H1 (cell line): ENCODE results near the gene OR9A2.

Source experiments
- EP300 ChIP-seq, 2 experiments: IDR thresholded peaks; 1 replicate in 1 of 2; 2 replicates in 1 of 2; pipeline ENCODE4 v1.6.1; 2011 to 2012; ENCODE audit warnings: low read depth in 2 of 2, low read length in 2 of 2, mild to moderate bottlenecking in 2 of 2, borderline replicate concordance in 1 of 2, inconsistent platforms in 1 of 2, moderate library complexity in 1 of 2
- GABPA ChIP-seq: IDR thresholded peaks from 2 replicates; pipeline ENCODE4 v1.6.1; 2011; ENCODE audit warnings: mild to moderate bottlenecking, low read length, moderate library complexity, borderline replicate concordance; ENCODE audit not compliant: insufficient read depth
- JUN ChIP-seq: IDR thresholded peaks from 2 replicates; pipeline ENCODE4 v1.6.1; 2011; ENCODE audit warnings: low read depth, mild to moderate bottlenecking, improper control_type of control experiment, low read length
- POLR2A ChIP-seq, 2 experiments: IDR thresholded peaks; 1 replicate in 1 of 2; 2 replicates in 1 of 2; pipeline ENCODE4 v1.6.1; 2011; ENCODE audit warnings: low read depth in 2 of 2, low read length in 2 of 2, mild to moderate bottlenecking in 2 of 2; ENCODE audit errors: control extremely low read depth in 1 of 2
- POLR2AphosphoS5 ChIP-seq: IDR thresholded peaks from 2 replicates; pipeline ENCODE4 v1.6.1; 2011; ENCODE audit warnings: low read depth, low read length
- SP1 ChIP-seq: IDR thresholded peaks from 2 replicates; pipeline ENCODE4 v1.6.1; 2011; ENCODE audit warnings: low read depth, low read length
- TCF12 ChIP-seq: IDR thresholded peaks from 2 replicates; pipeline ENCODE4 v1.6.1; 2011; ENCODE audit warnings: low read depth, mild to moderate bottlenecking, low read length
- ZNF274 ChIP-seq: IDR thresholded peaks from 2 replicates; pipeline ENCODE4 v1.7.0; 2012; ENCODE audit warnings: low read length, borderline replicate concordance; ENCODE audit errors: extremely low read depth
- TF ChIP-seq, protein P1 (sequence below): IDR thresholded peaks from 2 replicates; pipeline ENCODE4 v1.6.1; 2012; ENCODE audit warnings: inconsistent platforms
- TF ChIP-seq, protein P2 (sequence below): IDR thresholded peaks from 2 replicates; pipeline ENCODE4 v1.6.1; 2012; ENCODE audit warnings: low read length, inconsistent platforms
- TF ChIP-seq, protein P3 (sequence below), 3 experiments: IDR thresholded peaks; 1 replicate in 2 of 3; 2 replicates in 1 of 3; pipeline versions ENCODE4 v1.5.1 to v1.6.1; 2011; ENCODE audit warnings: low read length in 3 of 3, mild to moderate bottlenecking in 3 of 3, inconsistent platforms in 2 of 3, low read depth in 1 of 3, moderate library complexity in 1 of 3; ENCODE audit not compliant: insufficient read depth in 1 of 3; ENCODE audit errors: control extremely low read depth in 1 of 3

- TF ChIP-seq, protein P1, sequence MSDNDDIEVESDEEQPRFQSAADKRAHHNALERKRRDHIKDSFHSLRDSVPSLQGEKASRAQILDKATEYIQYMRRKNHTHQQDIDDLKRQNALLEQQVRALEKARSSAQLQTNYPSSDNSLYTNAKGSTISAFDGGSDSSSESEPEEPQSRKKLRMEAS: no peak
- no peak for TF ChIP-seq POLR2AphosphoS5
- TF ChIP-seq, protein P2, sequence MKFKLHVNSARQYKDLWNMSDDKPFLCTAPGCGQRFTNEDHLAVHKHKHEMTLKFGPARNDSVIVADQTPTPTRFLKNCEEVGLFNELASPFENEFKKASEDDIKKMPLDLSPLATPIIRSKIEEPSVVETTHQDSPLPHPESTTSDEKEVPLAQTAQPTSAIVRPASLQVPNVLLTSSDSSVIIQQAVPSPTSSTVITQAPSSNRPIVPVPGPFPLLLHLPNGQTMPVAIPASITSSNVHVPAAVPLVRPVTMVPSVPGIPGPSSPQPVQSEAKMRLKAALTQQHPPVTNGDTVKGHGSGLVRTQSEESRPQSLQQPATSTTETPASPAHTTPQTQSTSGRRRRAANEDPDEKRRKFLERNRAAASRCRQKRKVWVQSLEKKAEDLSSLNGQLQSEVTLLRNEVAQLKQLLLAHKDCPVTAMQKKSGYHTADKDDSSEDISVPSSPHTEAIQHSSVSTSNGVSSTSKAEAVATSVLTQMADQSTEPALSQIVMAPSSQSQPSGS: no peak
- TF ChIP-seq JUN: no peak
- no peak for TF ChIP-seq EP300 (IDR thresholded peaks at IDR 0.05; ENCODE audit: borderline replicate concordance in 1 of 2, low read depth in 2 of 2, low read length in 2 of 2)
- TF ChIP-seq TCF12: no peak
- TF ChIP-seq POLR2A (IDR thresholded peaks at IDR 0.05; ENCODE audit: control extremely low read depth in 1 of 2, low read depth in 2 of 2, low read length in 2 of 2): no peak
- no peak for TF ChIP-seq GABPA
- TF ChIP-seq, protein P3, sequence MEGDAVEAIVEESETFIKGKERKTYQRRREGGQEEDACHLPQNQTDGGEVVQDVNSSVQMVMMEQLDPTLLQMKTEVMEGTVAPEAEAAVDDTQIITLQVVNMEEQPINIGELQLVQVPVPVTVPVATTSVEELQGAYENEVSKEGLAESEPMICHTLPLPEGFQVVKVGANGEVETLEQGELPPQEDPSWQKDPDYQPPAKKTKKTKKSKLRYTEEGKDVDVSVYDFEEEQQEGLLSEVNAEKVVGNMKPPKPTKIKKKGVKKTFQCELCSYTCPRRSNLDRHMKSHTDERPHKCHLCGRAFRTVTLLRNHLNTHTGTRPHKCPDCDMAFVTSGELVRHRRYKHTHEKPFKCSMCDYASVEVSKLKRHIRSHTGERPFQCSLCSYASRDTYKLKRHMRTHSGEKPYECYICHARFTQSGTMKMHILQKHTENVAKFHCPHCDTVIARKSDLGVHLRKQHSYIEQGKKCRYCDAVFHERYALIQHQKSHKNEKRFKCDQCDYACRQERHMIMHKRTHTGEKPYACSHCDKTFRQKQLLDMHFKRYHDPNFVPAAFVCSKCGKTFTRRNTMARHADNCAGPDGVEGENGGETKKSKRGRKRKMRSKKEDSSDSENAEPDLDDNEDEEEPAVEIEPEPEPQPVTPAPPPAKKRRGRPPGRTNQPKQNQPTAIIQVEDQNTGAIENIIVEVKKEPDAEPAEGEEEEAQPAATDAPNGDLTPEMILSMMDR (IDR thresholded peaks at IDR 0.05; ENCODE audit: control extremely low read depth in 1 of 3, insufficient read depth in 1 of 3, low read depth in 1 of 3, low read length in 3 of 3): no peak
- TF ChIP-seq ZNF274: no peak
- TF ChIP-seq SP1: no peak
Observed at GRCh38 chr7:143048827-143049226, 21.9 kb upstream of the OR9A2 start.
